ENCODE measurements around the gene PAGE2B.

GRCh38 chrX:55026840-55027239, 48.0 kb upstream of the PAGE2B start:
- TF ChIP-seq EZH2phosphoT487 (conservative IDR thresholded peaks at IDR 0.05; ENCODE audit: low read length), result no peak
- TF ChIP-seq CTCF (IDR thresholded peaks at IDR 0.05; ENCODE audit: insufficient read depth, low read length, poor library complexity, severe bottlenecking), result no peak

Data from SU-DHL-6 (cell line).